DMS153 (cell line): ENCODE measurements around the gene TM9SF1.

Experiments
- DNase-seq: peaks from one replicate; lab custom pipeline; 2025; lab: John Stamatoyannopoulos, UW

The TM9SF1 gene

DNA sequence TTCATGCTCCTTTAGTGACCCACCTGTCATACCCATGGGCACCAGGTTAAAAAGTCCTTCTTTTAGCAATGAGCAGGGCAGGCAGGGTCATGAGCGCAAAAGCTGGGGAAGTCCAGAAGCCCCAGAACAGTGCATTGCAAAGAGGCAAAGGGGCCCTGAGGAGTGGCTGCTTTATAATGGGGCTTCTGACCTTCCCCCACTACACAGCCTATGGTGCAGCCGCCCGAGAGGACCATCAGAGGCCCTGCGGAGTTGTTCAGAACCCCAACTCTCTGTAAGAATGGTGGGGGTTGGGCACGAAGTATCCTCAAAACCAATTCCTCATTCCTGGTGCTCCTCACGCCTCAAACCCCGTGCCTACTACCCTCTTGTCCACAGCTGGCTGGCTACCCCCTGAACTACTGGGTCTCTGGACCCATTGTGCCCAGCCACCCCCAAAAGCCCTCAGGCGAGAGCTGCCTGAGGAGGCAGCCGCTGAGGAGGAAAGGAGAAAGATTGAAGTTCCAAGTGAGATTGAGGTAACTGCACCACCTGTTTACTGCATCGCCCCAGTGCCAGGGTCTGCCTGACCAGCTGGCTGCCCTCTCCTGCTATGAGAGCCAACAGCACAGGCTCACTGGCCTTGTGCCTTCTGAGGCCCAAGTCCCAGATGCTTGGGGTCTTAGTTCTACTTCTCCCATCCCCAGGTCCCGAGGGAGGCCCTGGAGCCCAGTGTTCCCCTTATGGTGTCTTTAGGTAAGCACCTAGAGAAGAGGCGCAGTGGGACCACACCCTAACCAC is 16.7 kb downstream of the TM9SF1 start:
- DNase-seq = no peak

DNA sequence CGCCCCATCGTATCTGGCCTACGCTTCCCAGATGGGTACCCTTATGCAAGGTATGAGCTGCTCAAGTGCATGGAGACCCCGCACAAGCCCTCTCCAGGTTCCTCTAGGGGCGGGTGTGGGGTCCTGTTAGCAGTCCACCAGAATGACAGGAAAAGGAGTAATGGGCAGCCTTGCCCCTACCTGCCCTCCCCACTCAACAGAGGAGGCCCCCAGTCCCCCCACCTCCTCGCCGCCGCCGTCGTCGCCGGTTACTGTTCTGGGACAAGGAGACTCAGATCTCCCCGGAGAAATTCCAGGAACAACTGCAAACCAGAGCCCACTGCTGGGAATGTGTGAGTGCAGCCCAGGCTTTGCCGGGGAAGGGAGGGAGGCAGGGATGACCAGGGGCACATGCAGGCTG is 17.4 kb downstream of the TM9SF1 start:
- DNase-seq = no peak

DNA sequence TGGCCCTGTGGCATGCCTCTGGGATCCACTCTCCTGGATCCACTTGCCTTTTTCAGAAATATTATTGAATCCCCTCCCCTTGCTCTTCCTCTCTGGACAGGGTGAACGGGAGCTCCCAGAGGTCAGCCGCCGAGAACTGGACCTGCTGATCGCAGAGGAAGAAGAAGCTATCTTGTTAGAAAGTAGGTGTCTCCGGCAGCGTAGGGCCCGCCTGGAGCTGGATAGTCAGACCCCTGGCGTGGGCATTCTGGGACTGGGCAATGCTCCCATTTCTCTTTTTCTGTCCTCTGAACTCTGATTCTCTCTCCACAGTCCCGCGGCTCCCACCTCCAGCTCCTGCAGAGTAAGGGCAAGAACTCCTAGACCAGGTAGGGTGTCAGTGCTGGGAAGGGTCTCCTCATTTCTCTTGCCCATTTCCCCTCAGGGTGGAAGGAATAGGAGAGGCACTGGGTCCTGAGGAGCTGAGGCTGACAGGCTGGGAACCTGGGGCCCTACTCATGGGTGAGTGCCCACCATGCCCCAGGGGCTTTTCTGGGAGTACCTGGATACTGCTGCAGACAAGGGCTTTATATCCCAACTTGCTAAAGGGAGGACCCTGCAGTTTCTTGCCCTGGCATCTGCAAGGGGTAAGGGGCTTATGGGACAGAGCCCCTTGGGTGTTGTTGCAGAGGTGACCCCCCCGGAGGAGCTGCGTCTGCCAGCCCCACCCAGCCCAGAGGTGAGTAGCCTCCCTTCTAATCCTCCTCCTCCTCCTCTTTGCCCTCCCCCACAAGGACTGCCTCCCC is 18.0 kb downstream of the TM9SF1 start:
- no peak for DNase-seq

DNA sequence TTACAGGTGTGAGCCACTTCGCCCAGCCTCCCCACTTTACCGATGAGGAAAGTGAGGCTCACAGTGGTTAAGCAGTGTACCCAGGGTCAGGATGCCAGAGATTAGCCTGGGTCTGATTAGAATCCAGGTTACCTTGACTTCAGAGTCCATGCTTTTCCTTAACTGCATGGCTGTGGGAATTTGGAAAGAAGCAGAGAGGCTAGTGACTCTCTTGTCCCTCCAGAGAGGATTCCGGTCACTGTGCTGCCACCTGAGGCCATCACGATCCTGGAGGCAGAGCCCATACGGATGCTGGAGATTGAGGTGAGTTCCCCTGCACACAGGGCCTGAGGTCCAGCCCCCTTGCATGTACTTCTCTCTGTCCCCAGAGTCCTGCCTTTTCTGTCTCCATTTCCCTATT is 18.6 kb downstream of the TM9SF1 start:
- DNase-seq = no peak

DNA sequence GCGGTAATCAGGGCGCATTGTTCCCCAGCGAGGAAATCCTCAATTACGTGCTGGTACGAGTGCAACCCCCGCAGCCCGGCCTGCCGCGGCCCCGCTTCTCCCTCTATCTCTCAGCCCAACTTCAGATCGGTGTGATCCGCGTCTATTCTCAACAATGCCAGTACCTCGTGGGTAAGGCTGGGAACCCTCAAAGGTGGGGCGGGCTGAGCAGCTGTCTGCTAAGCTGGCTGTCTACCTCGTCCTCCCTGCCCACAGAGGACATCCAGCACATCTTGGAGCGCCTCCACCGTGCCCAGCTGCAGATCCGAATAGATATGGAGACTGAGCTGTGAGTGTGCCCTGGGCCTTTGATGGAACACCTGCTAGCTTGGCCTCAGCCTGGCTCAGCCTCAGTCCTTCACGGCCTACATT is 22.4 kb downstream of the TM9SF1 start:
- no peak for DNase-seq

DNA sequence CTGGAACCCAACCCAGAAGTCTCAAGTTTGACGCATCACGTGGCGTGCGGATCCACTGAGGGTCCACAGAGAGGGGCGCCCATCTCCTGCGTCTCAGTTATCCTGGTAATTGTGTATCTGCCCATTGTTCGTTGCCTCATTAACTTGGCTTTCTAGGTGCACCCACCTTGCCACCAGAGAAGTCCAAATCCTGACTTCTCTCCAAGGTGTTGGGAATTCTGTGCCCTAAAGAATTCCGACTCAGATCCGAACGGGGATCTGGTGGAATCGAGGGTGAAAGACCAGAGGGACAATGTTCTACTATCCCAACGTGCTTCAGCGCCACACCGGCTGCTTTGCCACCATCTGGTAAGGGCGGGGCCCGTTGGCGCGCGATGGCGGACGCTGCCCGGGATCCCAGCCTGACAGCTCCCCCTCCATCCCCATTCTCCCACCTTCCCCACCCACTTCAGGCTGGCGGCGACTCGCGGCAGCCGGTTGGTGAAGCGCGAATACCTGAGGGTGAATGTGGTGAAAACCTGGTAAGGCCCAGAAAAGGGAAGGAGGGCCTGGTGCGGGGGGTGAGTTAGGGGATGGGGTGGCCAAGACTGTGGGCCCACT is 22.9 kb downstream of the TM9SF1 start:
- DNase-seq = no peak

DNA sequence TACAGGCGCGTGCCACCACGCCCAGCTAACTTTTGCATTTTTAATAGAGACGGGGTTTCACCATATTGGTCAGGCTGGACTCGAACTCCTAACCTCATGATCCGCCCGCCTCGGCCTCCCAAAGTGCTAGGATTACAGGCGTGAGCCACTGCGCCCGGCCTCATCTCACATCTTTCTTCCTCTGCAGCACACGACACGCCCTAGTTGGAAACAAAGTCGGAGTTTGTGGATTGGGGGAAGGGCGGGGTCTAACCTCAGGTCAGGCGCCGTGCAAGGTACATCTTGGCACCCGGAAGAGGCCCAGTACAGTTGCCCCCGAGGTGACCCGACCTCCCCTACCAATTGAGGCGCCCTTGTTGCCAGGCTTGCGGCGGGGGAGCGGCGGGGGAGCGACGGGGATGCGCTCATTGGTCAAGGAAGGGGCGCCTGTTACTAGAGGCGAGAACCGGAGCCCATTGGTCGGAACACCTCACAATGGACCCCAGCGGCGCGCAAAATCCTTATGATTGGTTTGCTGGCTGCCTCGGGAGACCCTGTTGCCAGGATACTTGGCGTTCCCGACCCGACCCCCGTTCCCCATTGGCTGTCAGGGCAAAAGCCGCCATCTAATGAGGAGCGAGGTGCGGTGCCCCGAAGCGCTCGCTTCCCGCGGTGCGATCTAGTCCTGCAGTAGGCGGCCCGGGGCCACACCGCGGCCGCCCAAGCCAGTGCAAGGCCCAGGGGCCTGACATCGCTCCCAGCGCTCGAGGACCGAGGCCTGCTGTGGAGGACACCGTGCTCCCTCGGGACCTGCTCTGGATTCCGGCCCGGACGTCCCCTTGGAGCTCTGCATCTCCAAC is 23.6 kb downstream of the TM9SF1 start, which contains the start of gene REC8:
Gene REC8 (plus strand): TSS at position 659 of the 839 bp plus-strand sequence. CDS start 473 bp downstream, outside the sequence.
- DNase-seq = peak; percentile 94

DNA sequence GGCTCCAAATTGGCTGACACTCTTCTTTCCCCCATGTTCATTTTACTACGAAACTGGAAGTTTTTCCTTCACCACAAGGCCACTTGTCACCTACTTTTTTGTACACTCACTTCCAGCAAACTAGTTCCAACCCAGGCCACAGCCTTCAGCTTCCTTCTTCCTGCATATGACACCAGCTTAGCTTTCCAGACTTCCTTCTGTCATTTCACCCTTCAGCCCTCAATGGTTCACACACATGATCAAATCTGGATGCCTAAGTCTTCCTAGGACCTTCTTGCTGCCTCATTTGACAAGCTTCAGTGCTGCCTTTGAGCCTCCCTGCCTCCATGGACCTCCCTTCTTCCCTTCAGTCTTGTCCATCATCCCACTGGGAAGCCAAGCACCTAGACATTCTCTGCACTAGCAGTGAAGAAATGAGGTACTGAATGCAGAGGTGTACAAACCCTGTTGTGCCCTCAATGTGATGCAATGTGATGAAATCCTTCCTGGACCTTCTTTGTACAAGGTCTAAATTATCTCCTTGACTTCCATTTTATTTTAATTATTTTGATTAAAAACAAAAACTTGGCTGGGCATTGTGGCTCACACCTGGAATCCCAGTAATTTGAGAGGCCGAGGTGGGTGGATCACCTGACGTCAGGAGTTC is 27.6 kb downstream of the TM9SF1 start:
- no peak for DNase-seq

DNA sequence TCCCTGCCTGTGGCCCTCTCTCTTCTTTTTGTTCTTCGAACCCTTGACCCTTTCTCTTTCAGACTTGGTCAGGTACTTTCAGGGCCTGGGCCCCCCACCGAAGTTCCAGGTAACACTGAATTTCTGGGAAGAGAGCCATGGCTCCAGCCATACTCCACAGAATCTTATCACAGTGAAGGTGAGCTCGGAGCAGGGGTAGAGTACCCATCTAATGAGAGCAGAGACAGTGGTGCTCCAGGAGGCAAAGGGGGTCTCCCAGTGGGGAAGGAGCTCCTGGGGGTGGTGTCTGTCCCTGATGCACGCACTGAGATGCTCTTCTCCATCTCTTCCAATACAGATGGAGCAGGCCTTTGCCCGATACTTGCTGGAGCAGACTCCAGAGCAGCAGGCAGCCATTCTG is 29.5 kb downstream of the TM9SF1 start:
- no peak for DNase-seq

DNA sequence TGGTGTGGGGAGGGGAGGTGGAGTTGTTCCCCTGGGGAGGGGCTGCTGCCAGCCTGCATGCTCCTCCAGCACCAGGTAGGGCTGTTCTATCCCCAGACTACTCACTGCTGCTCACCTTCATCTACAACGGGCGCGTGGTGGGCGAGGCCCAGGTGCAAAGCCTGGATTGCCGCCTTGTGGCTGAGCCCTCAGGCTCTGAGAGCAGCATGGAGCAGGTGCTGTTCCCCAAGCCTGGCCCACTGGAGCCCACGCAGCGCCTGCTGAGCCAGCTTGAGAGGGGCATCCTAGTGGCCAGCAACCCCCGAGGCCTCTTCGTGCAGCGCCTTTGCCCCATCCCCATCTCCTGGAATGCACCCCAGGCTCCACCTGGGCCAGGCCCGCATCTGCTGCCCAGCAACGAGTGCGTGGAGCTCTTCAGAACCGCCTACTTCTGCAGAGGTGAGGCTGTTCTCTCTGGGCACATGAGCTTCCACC is 30.7 kb downstream of the TM9SF1 start:
- DNase-seq = no peak

DNA sequence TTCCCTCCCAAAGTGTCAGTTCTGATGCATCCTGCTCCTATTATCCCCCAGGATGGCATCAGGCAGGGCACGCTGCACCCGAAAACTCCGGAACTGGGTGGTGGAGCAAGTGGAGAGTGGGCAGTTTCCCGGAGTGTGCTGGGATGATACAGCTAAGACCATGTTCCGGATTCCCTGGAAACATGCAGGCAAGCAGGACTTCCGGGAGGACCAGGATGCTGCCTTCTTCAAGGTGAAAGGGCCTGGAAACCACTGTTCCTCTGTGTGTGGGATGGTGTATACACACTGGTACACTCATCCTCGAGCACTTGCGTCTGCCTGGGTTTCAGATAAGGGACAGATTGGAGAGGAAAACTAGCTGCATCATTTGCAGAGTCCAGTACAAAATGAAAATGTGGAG is 33.1 kb downstream of the TM9SF1 start:
- no peak for DNase-seq

DNA sequence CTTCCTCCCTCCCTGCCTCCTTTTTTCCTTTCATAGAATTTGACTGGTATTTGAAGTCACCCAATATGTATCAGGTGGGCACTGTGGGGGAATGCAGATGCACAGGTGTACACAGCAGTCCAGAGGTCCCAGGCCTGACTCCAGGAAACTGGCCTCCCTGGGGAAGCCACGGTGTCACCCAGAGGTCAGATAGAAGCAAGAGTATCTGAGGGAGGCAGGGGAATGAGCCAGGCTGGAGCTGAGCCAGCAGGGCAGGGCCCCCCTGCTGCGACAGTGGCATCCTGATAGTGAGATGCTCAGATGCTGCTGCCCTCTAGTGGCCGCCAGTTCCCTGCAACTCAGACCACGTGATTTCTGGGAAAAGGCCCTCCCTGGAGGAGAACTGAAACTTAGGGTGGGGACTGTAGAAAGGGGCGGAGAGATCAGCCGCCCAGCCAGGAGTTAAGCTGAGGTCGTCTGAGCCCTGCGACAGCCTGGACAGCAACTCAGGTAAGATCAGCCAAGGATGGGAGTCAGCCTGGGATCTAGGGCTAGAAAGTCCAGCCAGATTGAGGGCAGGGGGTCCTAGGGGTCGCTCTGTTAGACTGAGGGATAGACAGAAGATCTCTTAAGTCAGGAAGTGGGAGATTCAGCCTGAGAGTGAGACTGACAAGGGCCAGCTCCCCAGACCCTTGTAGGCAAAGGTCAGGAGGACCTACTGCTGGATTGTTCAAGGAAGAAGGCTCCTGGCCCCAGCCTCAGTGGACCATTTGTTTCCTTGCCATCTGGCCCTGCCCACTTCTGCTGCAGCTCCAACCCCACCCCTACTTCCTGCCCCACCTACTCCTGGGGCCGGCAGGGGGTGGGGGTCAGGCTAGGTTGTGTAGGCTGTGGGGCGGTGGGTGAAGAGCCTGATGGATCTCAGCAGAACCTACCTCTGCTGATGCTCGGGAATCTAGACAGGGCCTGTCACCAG is 34.1 kb downstream of the TM9SF1 start, which contains the start of gene IRF9:
Gene IRF9 (plus strand): TSS at position 416 of the 955 bp plus-strand sequence. CDS start 880 bp downstream, outside the sequence.
- DNase-seq = peak; percentile 93

DNA sequence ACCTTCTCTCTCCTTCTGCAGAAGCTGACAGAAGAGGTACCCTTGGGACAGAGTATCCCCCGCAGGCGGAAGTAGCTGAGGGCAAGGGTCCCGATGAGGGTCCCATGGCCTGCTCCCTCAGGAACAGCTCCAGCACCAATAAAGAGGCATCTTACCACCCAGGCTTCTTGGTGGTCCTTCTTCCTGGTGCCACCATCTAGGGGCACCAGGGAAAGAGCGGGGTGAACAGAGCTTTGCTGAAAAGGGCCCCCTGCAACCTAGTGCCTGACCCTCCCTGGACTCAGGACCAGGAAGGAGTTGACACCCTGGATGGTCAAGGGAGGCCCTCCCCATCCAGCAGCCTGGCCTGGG is 34.8 kb downstream of the TM9SF1 start:
- no peak for DNase-seq

DNA sequence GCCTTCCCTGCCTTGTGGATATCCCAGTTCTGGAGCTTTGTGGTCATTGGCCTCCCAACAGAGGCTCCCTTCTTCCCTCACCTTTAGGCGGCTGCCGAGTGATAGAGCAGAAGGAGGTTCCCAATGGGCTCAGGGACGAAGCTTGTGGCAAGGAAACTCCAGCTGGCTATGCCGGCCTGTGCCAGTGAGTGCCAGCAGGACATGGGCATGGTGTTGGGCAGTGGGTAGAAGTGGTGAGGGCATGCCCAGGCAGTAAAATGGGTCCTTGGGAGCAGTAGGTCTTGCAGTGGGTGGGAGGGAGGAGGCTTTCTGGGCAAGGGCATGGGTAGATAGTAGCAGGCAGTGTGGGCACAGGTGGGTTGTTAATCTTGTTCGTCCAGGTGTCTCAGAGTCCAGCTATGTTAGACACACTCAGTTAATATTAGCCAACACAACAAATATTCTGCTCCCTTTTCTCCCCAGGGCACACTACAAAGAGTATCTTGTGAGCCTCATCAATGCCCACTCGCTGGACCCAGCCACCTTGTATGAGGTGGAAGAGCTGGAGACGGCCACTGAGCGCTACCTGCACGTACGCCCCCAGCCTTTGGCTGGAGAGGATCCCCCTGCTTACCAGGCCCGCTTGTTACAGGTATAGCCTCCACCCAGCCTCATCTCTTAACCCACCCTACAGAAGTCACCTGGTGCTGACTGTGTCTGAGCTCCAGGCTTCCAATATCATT is 35.3 kb downstream of the TM9SF1 start:
- no peak for DNase-seq

DNA sequence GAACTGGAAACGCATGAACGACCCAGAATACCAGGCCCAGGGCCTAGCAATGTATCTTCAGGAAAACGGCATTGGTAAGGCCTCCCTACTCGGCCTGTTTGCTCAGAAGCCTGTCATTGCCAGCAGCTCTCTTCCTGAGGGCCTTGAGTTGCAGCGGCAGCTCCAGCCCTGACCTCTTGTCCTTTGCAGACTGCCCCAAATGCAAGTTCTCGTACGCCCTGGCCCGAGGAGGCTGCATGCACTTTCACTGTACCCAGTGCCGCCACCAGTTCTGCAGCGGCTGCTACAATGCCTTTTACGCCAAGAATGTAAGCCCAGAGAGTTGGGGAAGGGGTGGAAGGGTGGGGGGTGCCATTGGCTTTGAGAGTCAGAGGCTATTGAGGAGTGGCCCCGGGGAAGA is 37.9 kb downstream of the TM9SF1 start:
- DNase-seq = no peak

DNA sequence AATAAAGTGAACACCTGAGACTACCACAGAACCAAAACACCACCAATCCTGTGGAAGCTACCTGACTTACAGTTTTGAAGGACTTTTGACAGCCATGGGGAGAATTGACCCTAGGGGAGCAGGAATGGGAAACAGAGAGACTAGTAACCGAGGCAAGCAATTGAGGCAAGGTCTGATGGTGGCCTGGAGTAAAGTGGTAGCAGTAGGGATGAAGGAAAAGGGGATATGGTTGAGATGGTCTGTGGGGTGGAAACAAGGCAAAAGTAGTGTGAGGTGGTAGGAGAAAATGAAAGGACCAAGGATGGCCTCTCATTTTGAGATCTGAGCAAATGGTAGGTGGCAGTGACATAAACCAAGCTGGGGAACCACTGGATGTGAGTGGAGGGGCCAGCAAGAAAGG is 38.4 kb downstream of the TM9SF1 start:
- no peak for DNase-seq

DNA sequence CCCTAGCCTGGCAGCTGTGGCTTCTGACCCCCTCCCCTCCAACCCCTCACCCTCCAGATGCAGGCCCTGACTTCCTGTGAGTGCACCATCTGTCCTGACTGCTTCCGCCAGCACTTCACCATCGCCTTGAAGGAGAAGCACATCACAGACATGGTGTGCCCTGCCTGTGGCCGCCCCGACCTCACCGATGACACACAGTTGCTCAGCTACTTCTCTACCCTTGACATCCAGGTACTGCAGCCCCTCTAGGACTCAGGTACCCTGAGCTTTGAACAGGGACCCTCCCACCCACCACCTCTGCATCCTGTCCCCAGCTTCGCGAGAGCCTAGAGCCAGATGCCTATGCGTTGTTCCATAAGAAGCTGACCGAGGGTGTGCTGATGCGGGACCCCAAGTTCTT is 40.1 kb downstream of the TM9SF1 start:
- no peak for DNase-seq

DNA sequence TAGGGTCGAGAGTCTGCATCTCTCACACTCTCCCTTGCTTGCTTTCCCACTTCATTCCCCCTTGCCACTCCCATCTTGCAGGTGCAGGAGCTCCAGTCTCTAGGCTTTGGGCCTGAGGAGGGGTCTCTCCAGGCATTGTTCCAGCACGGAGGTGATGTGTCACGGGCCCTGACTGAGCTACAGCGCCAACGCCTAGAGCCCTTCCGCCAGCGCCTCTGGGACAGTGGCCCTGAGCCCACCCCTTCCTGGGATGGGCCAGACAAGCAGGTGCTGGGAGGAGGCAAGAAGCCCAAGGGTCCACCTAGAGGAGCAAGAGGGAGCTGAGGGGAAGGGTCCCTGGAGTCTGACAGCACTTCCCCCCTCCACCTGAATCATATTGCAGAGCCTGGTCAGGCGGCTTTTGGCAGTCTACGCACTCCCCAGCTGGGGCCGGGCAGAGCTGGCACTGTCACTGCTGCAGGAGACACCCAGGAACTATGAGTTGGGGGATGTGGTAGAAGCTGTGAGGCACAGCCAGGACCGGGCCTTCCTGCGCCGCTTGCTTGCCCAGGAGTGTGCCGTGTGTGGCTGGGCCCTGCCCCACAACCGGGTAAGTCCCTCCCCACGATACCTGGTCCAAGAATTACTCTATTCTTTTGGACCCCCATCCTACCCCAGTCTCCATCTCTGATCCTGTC is 43.7 kb downstream of the TM9SF1 start:
- DNase-seq = no peak

DNA sequence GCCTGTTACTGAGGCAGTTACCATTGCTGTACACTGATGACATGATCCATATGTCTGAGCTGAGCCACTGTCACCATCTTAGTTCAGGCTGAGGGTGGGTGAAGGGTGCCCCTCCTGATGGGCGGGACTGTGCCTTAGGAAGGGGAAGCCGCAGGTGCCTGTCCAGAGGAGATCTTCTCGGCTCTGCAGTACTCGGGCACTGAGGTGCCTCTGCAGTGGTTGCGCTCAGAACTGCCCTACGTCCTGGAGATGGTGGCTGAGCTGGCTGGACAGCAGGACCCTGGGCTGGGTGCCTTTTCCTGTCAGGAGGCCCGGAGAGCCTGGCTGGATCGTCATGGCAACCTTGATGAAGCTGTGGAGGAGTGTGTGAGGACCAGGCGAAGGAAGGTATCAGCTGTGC is 44.2 kb downstream of the TM9SF1 start:
- DNase-seq = no peak
